Smooth muscle cell (in vitro differentiated cells): ENCODE data around the gene TNXB. TPM values are rescaled to one million over a fixed set of nuclear protein-coding genes. Genes with fewer than 3 reads are reported as not detected.
A peak's percentile ranks its signal among the peaks of the same experiment; 100 is the strongest.
"Not testable (repeated sequence)": the region's sequence is repeated elsewhere in the genome, so short reads cannot be mapped to it uniquely, and the experiment has no call there.

ENCODE experiments used
- DNase-seq: peaks from one replicate; lab custom pipeline; 2025; ENCODE audit not compliant: unreplicated experiment; lab: John Stamatoyannopoulos, UW
- H2AFZ ChIP-seq: fragments of 200-600 bp; sonication (generic); 2 replicates; pipeline ENCODE4 v1.6.0; 2016; ENCODE audit warnings: antibody characterized with exemption, low read depth, mild to moderate bottlenecking
- H3F3A ChIP-seq: fragments of 200-600 bp; sonication (generic); 2 replicates; pipeline ENCODE4 v1.6.0; 2017; ENCODE audit warnings: antibody characterized with exemption, low read depth
- H3K27ac ChIP-seq: fragments of 200-600 bp; sonication (generic); 2 replicates; pipeline ENCODE4 v1.5.1; 2016; ENCODE audit warnings: low read depth, mild to moderate bottlenecking
- H3K27me3 ChIP-seq: fragments of 200-600 bp; sonication (generic); 2 replicates; pipeline ENCODE4 v1.6.1; 2016; ENCODE audit warnings: low read depth, mild to moderate bottlenecking
- H3K36me3 ChIP-seq: fragments of 200-600 bp; sonication (generic); 2 replicates; pipeline ENCODE4 v1.5.1; 2016; ENCODE audit warnings: low read depth
- H3K4me1 ChIP-seq: fragments of 200-600 bp; sonication (generic); 2 replicates; pipeline ENCODE4 v1.5.1; 2016; ENCODE audit warnings: low read depth
- H3K4me2 ChIP-seq: fragments of 200-600 bp; sonication (generic); 2 replicates; pipeline ENCODE4 v1.6.0; 2016; ENCODE audit warnings: mild to moderate bottlenecking
- H3K4me3 ChIP-seq: fragments of 200-600 bp; sonication (generic); 2 replicates; pipeline ENCODE4 v1.5.1; 2016; ENCODE audit warnings: mild to moderate bottlenecking
- H3K79me2 ChIP-seq: fragments of 200-600 bp; sonication (generic); 2 replicates; pipeline ENCODE4 v1.6.0; 2016; ENCODE audit warnings: low read depth, mild to moderate bottlenecking
- H3K9ac ChIP-seq: fragments of 200-600 bp; sonication (generic); 2 replicates; pipeline ENCODE4 v1.6.0; 2016; ENCODE audit warnings: low read depth
- H3K9me3 ChIP-seq: fragments of 200-600 bp; sonication (generic); replicated peaks from 2 replicates; pipeline ENCODE4 v1.5.1; 2016; ENCODE audit warnings: low read depth
- H4K20me1 ChIP-seq: fragments of 200-600 bp; sonication (generic); 2 replicates; pipeline ENCODE4 v1.6.0; 2016; ENCODE audit warnings: low read depth
- WGBS: methylation state at CpG from one replicate; pipeline ENCODE4 v1.1.7; 2016; ENCODE audit warnings: low lambda C conversion rate; 5-methylcytosine and 5-hydroxymethylcytosine counted together
- polyA plus RNA-seq: library from polyadenylated mRNA; unstranded; fragments of >200 nt; fragmentation: Nextera tagmentation; extraction: Ambion mirVana; gene quantifications from 2 replicates; pipeline ENCODE4 v1.2.1, GENCODE V29; 2016
- total RNA-seq: library from RNA; depleted of rRNA; stranded (reverse); fragments of >200 nt; gene quantifications from 2 replicates; pipeline ENCODE4 v1.2.3, GENCODE V29; 2014
- TF ChIP-seq, protein P1 (sequence below): fragments of 200-600 bp; sonication (generic); IDR thresholded peaks from 2 replicates; pipeline ENCODE4 v1.5.1; 2017; ENCODE audit warnings: borderline replicate concordance, mild to moderate bottlenecking, antibody characterized with exemption; ENCODE audit not compliant: insufficient read depth, poor library complexity, severe bottlenecking

TNXB gene
- total and polyA plus RNA-seq, 2 experiments from 2014 or later, result 1.1 TPM

DNA sequence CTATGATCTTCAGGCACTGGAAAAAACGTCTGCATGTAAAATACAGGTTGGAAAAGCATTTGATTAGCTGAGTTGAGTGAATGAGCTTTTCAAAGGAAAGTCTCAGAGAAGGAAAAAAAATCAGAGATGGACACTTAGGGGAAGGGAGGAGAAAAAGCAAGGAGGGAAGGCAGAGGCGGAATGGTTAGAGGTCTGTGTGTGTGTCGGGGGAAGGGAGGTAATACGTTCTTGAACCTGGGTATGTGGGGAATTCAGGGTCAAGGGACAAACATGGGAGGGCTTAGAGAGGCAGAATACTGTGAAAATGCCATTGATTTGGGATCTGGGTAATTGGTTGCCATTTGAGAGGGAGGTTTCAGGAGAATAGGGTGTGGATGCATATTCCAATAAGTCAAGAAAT is 37.5 kb upstream of the TNXB start:
- Histone ChIP-seq H3K27me3 (peaks cover 26% of the 10 kb centered on the region), H3K4me3 (no peak overlapping the region), H3K4me1 (peaks cover 3% of the 10 kb centered on the region), H3K27ac (no peak overlapping the region), H3K36me3 (no peaks in the 10 kb centered on the region), H4K20me1 (no peaks in the 10 kb centered on the region), H2AFZ (peak overlapping the region; percentile 27), H3K79me2 (no peaks in the 10 kb centered on the region), H3K9me3 (no peaks in the 10 kb centered on the region), H3F3A (no peaks in the 10 kb centered on the region), H3K9ac (no peak overlapping the region), H3K4me2 (no peak overlapping the region)
- 43% methylated on average over 4 of the region's 4 CpGs for WGBS
- TF ChIP-seq, protein P1, sequence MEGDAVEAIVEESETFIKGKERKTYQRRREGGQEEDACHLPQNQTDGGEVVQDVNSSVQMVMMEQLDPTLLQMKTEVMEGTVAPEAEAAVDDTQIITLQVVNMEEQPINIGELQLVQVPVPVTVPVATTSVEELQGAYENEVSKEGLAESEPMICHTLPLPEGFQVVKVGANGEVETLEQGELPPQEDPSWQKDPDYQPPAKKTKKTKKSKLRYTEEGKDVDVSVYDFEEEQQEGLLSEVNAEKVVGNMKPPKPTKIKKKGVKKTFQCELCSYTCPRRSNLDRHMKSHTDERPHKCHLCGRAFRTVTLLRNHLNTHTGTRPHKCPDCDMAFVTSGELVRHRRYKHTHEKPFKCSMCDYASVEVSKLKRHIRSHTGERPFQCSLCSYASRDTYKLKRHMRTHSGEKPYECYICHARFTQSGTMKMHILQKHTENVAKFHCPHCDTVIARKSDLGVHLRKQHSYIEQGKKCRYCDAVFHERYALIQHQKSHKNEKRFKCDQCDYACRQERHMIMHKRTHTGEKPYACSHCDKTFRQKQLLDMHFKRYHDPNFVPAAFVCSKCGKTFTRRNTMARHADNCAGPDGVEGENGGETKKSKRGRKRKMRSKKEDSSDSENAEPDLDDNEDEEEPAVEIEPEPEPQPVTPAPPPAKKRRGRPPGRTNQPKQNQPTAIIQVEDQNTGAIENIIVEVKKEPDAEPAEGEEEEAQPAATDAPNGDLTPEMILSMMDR, result no peak
- DNase-seq, result no peak

DNA sequence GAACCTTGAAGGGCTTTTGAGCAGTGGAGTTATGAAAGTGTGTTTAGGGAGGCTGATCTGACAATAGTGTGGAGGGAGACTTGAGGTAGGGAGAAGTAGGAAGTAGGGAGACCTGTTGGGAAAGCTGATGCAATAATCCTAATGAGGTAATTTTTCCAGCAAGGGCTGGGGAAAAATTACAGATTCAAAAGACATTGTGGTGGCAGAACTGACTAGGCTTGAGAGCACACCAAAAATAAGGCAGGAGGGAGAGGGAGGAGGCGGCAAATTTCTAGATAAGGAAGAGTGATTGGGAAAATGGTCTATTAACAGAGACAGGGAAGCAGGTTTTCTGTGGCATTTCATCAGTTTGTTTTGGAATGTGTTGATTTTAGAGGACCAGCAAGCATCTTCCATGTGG is 37.1 kb upstream of the TNXB start:
- TF ChIP-seq, protein P1, result no peak
- DNase-seq, result no peak
- no peak overlapping the region for H3K27ac ChIP-seq
- no peaks in the 10 kb centered on the region for H3K9me3 ChIP-seq
- H3K36me3 ChIP-seq, result no peaks in the 10 kb centered on the region
- peak overlapping the region; percentile 27 for H2AFZ ChIP-seq
- no peak overlapping the region for H3K4me2 ChIP-seq
- WGBS, result 72% methylated on average over 1 of the region's 1 CpG
- peaks cover 24% of the 10 kb centered on the region for H3K27me3 ChIP-seq
- H4K20me1 ChIP-seq, result no peaks in the 10 kb centered on the region
- no peaks in the 10 kb centered on the region for H3F3A ChIP-seq
- H3K79me2 ChIP-seq, result no peaks in the 10 kb centered on the region
- no peak overlapping the region for H3K9ac ChIP-seq
- H3K4me1 ChIP-seq, result peaks cover under 1% of the 10 kb centered on the region
- H3K4me3 ChIP-seq, result no peak overlapping the region

DNA sequence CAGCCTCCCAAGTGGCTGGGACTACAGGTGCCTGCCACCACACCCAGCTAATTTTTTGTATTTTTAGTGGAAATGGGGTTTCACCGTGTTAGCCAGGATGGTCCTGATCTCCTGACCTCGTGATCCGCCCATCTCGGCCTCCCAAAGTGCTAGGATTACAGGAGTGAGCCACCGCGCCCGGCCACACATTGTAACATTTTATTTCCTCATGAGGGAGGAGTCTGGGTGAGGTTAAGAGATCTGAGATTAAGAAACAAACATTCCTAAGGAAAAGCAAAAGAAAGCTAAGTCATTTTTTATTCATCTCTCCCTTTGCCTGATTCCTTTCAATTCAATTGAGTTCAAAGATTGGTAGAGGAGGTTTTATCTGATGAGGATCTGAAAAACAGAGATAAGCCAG is 35.1 kb upstream of the TNXB start:
- H3K4me1 ChIP-seq, H3K9ac ChIP-seq, H2AFZ ChIP-seq, H3K4me2 ChIP-seq, H3K36me3 ChIP-seq, H3K79me2 ChIP-seq, H3K27me3 ChIP-seq, H3K4me3 ChIP-seq, H3K9me3 ChIP-seq, H3K27ac ChIP-seq, DNase-seq, H3F3A ChIP-seq, H4K20me1 ChIP-seq: not testable (repeated sequence)
- WGBS, result 96% methylated on average over 7 of the region's 7 CpGs

DNA sequence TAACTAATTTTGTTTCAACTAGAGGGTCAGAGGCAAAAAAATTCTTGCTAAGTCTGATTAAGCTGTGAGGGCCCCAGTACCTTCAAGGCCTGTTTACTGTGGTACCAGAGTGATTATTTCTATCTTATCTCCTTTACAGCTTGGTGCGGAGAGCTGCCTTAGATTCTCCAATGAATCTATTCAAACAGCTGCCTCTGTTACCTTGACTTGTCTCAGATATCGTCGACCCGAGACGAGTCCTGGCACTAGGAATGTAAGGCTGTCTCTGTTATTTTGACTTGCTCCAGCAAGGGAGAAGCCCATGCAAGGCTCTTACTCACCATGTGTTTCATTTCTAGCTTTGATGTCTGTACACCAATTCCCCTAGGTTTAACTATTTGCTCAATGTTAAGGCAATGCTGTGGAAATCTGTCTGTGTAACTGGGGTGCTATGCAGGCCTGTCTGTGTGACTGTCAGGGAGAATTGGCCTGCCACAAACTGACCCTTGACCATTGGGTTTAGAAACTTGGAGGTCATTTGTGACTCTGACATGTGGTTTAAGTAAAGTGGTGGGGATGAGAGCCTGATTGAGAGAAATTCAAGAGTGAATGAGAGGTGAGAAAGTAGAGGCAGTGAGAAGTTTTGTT is 31.4 kb upstream of the TNXB start:
- Histone ChIP-seq H3K4me2 (no peak overlapping the region), H2AFZ (peak overlapping the region; percentile 54), H3K27me3 (no peaks in the 10 kb centered on the region), H3K4me1 (no peaks in the 10 kb centered on the region), H3K27ac (no peak overlapping the region), H3K36me3 (no peaks in the 10 kb centered on the region), H3K9ac (no peak overlapping the region), H4K20me1 (no peaks in the 10 kb centered on the region), H3K79me2 (no peaks in the 10 kb centered on the region), H3K4me3 (no peak overlapping the region), H3K9me3 (no peaks in the 10 kb centered on the region), H3F3A (no peaks in the 10 kb centered on the region)
- 64% methylated on average over 5 of the region's 5 CpGs for WGBS
- DNase-seq, result no peak
- TF ChIP-seq, protein P1, result no peak
